ENCODE results near the gene EGFL7.
"Not testable (repeated sequence)": the region's sequence is repeated elsewhere in the genome, so short reads cannot be mapped to it uniquely, and the experiment has no call there.

Gene EGFL7

DNA sequence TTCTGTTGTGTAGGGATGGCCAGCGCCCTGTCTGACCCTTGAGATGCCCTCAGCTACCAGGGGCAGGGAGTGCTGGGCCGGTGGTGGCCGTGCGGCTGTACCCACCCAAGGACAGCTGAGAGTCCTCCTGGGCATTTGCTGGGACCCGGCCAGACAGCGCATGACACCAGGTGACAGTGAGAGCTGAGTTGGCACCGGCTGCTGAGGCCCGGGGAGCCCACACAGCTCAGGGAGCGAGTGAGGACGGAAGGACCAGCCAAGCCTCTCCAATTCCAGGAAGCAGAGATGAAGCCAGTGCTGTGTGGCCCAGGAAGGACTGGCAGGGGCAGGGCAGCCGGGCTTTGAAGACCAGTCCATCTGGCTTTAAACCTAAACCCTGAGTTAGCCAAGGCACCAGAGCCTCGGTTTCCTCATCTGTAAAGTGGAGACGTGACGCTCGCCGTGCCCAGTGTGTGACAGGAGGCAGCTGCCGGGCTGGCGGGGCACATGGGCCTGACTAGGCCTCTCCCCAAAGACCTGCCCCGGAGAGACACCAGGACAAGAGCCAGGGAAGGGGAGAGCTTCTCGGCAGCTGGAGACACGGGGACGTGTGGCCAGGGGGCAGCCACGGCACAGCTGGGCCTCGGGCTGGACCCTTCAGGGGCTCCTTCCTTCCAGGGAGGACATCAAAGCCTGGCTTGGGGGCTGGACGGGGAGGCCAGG lies 27.5 kb downstream of the EGFL7 start:
- DNase-seq, result no peak

GRCh38 chr9:136690806-136691261 lies 28.1 kb downstream of the EGFL7 start:
- no peak for DNase-seq

- no peak for DNase-seq
Measured at GRCh38 chr9:136691316-136692184, 28.8 kb downstream of the EGFL7 start.

DNA sequence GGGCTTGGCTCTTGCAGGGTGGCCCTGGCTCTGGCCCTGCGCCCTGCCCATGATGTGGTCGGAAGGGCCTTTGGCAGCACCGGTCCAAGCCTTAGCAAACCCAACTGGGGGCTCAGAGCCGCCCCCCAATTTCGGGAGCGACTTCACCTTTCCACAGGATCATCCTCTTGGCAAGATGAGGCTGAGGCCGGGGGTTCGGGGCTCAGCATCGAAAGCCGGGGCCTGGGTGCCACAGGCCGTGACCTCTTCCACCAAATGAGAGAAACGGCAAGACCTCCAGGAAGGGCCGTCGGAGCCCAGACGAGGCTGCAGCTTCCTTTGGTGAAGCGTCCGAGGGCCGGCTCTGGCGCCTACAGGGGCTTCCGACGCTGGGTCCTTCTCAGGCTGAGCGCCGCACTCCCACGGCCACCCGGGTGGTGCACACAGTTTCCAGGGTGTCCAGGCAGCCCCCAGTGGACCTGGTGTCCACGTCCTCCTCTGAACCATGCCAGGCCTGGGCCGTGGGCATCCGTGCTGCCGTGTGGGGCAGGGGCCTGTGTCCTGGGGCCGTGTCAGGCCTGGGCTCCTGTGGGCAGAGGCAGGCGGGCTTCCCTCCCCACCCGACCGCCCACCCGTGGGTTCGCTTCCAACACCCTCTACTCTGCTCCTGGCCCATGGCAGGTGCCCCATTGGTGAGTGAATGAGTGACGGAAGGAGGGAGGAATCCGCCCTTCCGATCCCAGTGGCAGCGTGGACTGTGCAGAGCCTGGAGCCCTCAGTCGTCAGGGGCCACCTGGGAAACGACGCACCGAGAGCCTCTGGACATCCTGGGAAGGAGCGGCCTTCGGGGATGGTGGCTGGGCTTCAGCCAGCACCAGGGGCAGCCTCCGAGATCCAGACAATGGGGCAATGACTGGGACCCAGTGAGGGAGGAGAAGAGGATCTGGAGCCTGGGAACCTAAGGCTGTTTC lies 29.7 kb downstream of the EGFL7 start:
- no peak for DNase-seq

GRCh38 chr9:136693135-136693489 lies 30.4 kb downstream of the EGFL7 start:
- DNase-seq, result no peak

DNA sequence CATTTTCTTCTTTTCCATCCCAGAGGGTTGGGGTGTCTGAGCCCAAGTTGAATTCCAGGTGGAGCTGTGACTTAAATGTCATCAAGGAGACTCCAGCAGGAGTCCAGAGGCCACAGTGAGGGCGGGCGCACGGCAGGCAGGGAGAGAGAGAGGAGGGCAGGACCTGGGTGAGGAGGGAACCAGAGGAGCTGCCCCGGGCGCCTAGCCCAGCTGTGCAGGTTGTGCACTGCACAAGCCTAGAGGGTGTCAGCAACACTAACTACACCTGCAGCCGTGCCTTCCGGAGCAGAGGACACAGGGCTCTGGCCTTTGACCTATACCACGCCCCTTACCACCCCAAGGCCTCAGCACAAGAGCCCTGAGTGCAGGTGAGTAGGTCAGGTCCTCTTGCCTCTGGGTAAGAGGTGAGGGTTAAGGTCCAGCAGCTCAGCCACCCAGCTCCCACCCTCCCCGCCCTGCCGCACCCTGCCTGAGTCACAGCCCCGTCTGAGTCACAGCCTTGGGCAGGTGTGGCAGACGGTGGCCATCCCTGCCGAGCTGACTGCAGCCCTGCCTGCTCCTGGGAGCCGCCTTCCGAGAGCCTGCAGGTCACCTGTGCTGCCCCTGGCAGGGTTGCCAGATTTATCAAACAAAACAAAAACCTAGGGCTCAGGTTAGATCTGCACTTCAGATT lies 30.9 kb downstream of the EGFL7 start:
- DNase-seq, result no peak

- no peak for DNase-seq
Measured at GRCh38 chr9:136694163-136694871, 31.6 kb downstream of the EGFL7 start.

- no peak for DNase-seq
Measured at GRCh38 chr9:136694872-136695247, 32.1 kb downstream of the EGFL7 start.

DNA sequence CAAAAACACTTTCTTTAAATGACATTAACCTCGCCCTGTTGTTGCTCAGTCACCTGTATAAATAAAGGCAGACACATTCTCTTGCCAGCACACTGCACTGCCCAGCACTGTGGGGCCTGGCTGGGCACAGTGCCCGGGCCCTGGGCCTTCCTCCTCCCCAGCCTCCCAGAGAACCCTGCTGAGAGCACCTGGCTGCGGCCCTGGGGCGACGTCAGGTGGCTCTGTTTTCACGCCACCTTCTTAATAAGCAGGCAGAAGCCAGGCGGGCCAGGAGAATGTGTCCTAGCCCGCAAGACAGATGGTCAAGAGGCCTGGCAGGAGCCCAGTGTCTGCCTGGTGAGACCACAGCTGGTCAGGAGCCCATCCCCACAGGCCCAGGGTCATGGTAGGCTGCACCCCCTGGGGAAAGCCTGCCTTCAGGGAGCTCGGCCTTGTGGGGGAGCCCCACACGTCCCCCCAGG lies 32.7 kb downstream of the EGFL7 start:
- DNase-seq, result no peak

GRCh38 chr9:136695955-136696354 lies 33.2 kb downstream of the EGFL7 start:
- no peak for DNase-seq

- no peak for DNase-seq
Measured at GRCh38 chr9:136696502-136696901, 33.8 kb downstream of the EGFL7 start.

- DNase-seq, result no peak
Measured at GRCh38 chr9:136697146-136697820, 34.6 kb downstream of the EGFL7 start.

DNA sequence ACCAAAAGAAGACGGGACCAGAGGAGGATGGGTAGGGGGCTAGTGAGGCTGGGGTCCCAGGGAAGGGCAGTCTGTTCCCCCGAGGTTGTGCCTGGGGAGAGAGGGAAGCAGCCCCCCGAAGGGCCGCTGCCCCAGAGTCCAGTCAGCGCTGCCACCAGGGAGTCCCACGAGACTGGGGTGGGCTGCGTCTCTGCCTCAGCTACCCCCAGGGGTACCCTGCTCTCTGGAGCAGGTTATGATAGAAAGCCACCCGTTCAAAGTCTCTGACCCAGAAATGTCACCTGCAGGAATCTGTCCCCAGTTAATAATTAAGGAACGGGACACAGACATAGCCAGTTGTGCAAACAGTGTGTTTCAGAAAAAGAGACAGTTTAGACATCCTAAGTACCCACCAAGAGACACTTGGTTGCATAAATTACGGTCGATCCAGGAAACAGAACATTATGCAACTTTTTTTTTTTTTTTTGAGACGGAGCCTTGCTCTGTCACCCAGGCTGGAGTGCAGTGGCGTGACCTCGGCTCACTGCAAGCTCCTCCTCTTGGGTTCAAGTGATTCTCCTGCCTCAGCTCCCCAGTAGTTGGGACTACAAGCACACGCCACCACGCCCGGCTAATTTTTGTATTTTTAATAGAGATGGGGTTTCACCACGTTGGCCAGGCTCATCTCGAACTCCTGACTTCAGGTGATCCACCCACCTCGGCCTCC lies 35.3 kb downstream of the EGFL7 start:
- no peak for DNase-seq

GRCh38 chr9:136698635-136699246 lies 36.0 kb downstream of the EGFL7 start:
- DNase-seq, result no peak

GRCh38 chr9:136700304-136700703 lies 37.6 kb downstream of the EGFL7 start:
- no peak for DNase-seq

DNA sequence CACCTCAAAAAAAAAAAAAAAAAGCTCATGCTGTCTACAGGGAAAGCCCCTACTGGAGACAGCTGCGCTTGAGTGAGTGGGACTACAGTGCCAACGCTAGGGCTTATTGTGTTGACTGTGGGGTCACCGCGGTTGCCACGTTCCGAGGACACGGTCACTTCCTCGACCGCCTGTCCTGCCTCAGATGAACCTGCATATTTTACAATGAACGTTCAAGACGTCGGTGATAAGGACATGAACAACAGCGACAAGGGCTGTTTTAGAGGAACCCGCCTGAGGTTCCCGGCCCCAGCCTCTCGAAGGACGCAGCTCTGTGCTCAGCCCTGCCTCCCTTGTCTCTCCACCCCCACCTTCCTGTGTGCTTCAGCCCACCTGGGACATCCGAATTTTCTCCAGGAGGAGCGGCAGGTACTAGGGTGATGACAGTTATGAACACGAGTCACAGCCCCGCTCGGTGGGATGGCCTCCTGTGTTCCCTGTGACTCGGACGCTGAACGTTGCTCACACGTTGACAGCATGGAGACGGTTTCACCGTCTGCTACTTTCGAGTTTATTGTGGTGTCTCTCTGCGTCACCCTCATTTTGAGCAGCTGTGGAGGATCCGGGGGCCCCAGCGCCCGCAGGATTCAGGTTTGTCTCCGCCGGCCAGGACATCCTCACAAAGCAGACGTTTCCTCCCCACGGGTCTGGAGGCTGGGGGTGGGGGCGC lies 38.4 kb downstream of the EGFL7 start:
- peak; percentile 74 for DNase-seq

DNA sequence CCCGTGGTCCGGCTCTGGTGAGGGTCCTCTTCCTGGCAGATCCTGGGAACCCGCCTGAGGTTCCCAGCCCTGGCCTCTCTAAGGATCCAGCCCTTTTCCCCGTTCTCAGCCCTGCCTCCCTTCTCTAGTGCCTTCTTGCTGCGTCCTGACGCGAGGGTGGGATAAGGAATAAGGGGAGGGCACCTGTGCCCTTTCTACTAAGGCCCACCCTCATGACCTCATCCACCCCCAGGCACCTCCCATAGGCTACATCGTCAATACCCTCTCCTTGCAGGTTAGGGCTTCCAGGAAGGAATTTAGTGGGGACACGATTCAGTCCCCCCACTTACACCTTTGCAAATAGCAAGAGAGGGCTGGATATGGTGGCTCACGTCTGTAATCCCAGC lies 38.9 kb downstream of the EGFL7 start:
- DNase-seq, result no peak

- DNase-seq, result no peak
Measured at GRCh38 chr9:136703276-136703860, 40.7 kb downstream of the EGFL7 start.

DNA sequence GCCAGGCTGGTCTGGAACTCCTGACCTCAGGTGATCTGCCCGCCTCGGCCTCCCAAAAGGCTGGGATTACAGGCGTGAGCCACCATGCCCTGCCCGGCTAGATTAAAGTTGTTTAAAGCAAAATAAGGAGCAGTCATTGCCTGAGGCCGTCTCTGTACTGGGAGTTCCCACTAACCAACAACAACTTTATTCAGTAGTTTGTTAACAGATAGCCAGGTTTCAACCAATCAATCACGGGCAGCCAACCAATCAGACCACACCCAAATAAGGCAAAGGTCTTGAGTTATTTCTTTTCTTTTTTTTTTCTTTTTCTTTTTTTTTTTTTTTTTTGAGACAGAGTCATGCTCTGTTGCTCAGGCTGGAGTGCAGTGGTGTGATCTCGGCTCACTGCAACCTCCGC lies 42.0 kb downstream of the EGFL7 start:
- DNase-seq, result not testable (repeated sequence)
